ENCODE data around the gene MRPL50. TPM values are rescaled to one million over a fixed set of nuclear protein-coding genes. Genes with fewer than 3 reads are reported as not detected.
A peak's percentile ranks its signal among the peaks of the same experiment; 100 is the strongest.

Gene MRPL50
- total RNA-seq (10 to 100 TPM; 12.2 to 20.6 (median 16.6) TPM), polyA plus RNA-seq (10 to 100 TPM in 1 of 2 donors, 1 to 10 TPM in 1; 9.0 to 10.5 TPM)
- long read RNA-seq, donor 1, transcript MRPL50-201 (2 exons, 3,332 nt), result major isoform, 46 of 53 reads
- long read RNA-seq, donor 1, partial matches to known transcripts, result 0 of 53 reads
- long read RNA-seq, donor 1, other reads (novel, unspliced or antisense), result 7 of 53 reads
- long read RNA-seq, donor 2, transcript MRPL50-201 (2 exons, 3,332 nt), result major isoform, 34 of 34 reads
- long read RNA-seq, donor 2, partial matches to known transcripts, result 0 of 34 reads
- long read RNA-seq, donor 2, other reads (novel, unspliced or antisense), result 0 of 34 reads
- long read RNA-seq, donor 3, transcript MRPL50-201 (2 exons, 3,332 nt), result major isoform, 54 of 67 reads
- long read RNA-seq, donor 3, partial matches to known transcripts, result 0 of 67 reads
- long read RNA-seq, donor 3, other reads (novel, unspliced or antisense), result 13 of 67 reads

DNA sequence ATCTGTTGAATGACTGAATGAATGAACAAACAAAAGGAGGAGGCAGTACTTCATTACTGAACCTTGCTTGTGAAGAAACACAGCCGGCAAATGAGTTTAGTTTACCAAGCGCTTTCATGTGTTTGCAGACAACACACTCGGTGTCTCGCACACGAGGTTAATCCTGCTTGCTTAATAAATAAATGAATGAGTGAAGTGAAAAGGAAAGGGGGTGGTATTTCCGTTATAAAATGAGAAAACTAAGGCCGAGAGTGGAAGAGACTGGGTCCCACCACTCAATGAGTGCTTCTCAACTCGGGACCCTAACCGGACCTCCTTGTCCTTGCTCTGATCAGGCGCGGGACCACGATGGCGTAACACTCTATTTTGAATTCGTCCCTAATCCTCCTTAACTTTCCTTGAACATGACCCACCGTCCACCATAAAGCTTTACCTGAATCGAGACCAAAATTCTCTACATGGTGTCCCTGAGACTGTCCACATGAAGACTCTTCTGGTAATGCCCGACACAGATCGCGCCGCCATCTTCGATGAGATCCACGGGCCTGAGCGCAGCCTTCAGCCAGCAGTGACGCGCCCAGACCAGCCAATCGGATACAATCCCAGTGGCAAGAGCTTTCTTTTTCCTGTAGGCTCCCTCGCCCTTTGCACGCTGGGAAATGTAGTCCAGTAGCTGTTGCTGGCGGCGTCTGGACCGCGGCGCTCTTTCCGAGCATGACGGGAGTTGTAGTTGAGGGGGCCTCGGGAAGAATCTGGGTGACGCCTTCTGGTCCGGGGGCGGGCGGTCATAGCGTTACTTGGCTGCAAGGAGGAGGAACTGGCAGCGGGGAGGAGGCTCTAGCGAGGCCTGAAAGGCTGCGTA is at the start of gene MRPL50, which contains the start of gene ZNF189:
Gene MRPL50, minus strand, starts transcription at position 551 of the 862 bp plus-strand sequence. Its CDS starts 26 bp downstream, at position 525.
Gene ZNF189, plus strand, starts transcription at position 784 of the 862 bp plus-strand sequence. CDS start 306 bp downstream, outside the sequence.
- DNase-seq (peak; percentile 94 to 100), ATAC-seq (peak; percentile 97 to 99 (median 99))
- peaks cover 0 to 25% (median 3%) of the 10 kb centered on the region in 11 donors for H3K9me3 ChIP-seq
- H3K4me1 ChIP-seq, result peaks cover 0 to 62% (median 42%) of the 10 kb centered on the region in 9 donors
- intact Hi-C loops (cut with DNase I), result loop anchor here in 8 of 10 donors (1.0 to 10.0 kb wide), 8 partner anchors 44 to 971 kb away; partner anchors contain the start of genes RNF20 (in 7 of the 8) and MSANTD3 (in 1 of the 8)
- 0% methylated on average over 44 of the region's 44 CpGs for WGBS, 2 donors
- peak within 1 kb of the TSS; percentile 61 to 77 (median 70) for H3K4me3 ChIP-seq
- H3K27me3 ChIP-seq, result no peaks in the 10 kb centered on the region
- H3K36me3 ChIP-seq, result peaks cover 0 to 57% (median 32%) of the 10 kb centered on the region in 9 donors
- H3K27ac ChIP-seq, result peak within 1 kb of the TSS; percentile 82 to 96 (median 90)
- TF ChIP-seq, protein P1, sequence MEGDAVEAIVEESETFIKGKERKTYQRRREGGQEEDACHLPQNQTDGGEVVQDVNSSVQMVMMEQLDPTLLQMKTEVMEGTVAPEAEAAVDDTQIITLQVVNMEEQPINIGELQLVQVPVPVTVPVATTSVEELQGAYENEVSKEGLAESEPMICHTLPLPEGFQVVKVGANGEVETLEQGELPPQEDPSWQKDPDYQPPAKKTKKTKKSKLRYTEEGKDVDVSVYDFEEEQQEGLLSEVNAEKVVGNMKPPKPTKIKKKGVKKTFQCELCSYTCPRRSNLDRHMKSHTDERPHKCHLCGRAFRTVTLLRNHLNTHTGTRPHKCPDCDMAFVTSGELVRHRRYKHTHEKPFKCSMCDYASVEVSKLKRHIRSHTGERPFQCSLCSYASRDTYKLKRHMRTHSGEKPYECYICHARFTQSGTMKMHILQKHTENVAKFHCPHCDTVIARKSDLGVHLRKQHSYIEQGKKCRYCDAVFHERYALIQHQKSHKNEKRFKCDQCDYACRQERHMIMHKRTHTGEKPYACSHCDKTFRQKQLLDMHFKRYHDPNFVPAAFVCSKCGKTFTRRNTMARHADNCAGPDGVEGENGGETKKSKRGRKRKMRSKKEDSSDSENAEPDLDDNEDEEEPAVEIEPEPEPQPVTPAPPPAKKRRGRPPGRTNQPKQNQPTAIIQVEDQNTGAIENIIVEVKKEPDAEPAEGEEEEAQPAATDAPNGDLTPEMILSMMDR (IDR thresholded peaks at IDR 0.05), result no peak

DNA sequence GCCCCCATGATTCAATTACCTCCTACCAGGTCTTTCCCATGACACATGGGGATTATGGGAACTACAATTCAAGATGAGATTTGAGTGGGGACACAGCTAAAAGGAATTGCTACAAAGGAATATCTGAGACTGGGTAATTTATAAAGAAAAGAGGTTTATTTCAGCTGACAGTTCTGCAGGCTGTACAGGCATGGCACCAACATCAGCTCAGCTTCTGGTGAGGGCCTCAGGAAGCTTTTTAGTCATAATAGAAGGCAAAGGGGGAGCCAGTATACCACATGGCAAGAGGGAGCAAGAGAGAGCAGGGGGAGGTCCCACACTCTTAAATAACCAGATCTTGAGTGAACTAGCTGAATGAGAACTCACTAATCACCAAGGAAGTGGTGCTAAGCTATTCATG is 48.3 kb upstream of the MRPL50 start:
- H3K4me3 ChIP-seq, result no peak overlapping the region
- H3K27me3 ChIP-seq, result peaks cover 0 to 33% (median 0%) of the 10 kb centered on the region in 7 donors
- ATAC-seq, result no peak
- peaks cover 0 to 37% (median 9%) of the 10 kb centered on the region in 9 donors for H3K4me1 ChIP-seq
- H3K27ac ChIP-seq, result no peak overlapping the region
- no peaks in the 10 kb centered on the region for H3K36me3 ChIP-seq
- no peaks in the 10 kb centered on the region for H3K9me3 ChIP-seq
- TF ChIP-seq, protein P1 (IDR thresholded peaks at IDR 0.05), result no peak
- intact Hi-C loops (cut with DNase I), result loop anchor here in 1 of 10 donors (5.0 kb wide), 1 partner anchor 44 kb away; no protein-coding TSS in a partner anchor
- DNase-seq, result no peak

DNA sequence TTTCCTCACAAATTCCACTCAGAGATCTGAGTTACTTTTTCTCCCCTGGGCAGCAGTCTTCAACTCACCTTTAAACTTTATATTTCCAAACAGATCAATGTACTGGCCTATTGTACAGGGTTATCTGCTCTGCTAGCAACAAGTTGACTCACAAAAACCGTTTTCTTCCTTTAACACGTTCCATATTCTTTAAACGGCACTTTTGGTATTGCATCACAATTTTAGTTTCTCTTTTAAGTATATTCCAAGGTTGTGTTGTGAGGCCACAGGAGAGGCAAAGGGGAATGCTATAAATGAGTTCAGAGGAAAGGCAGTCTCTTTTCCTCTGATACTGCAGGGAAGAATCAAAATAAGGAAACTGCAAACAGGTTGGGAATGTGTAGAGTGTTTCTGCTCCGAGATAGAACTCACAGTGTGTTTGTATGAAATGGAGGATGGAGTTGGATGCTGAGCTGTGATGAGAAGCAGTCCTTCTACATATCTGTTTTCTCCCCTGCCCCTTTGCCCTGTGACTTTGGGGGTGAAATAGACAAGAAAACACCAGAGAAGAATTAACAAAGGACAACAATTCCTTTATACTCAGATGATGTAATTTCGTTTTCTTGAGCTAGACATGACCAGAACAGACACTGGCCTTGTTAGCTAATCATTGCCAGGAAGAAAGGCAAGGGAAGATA is 47.1 kb upstream of the MRPL50 start:
- H3K4me3 ChIP-seq, result no peak overlapping the region
- no peaks in the 10 kb centered on the region for H3K36me3 ChIP-seq
- no peak overlapping the region for H3K27ac ChIP-seq
- DNase-seq, result no peak
- H3K9me3 ChIP-seq, result no peaks in the 10 kb centered on the region
- H3K4me1 ChIP-seq, result peaks cover 0 to 30% (median 9%) of the 10 kb centered on the region in 9 donors
- intact Hi-C loops (cut with DNase I), result loop anchor here in 1 of 10 donors (5.0 kb wide), 1 partner anchor 43 kb away; no protein-coding TSS in a partner anchor
- WGBS, 2 donors, result 53 to 61% methylated on average over 5 of the region's 5 CpGs
- no peak for ATAC-seq
- TF ChIP-seq, protein P1 (IDR thresholded peaks at IDR 0.05), result no peak
- peaks cover 0 to 26% (median 0%) of the 10 kb centered on the region in 7 donors for H3K27me3 ChIP-seq
